Measurements from ENCODE around the gene ISYNA1. TPM values are rescaled to one million over a fixed set of nuclear protein-coding genes. Genes with fewer than 3 reads are reported as not detected.

ISYNA1 gene
- polyA plus RNA-seq, 1 experiment: 27.0 TPM

GRCh38 chr19:18425515-18426415 is 12.2 kb downstream of the ISYNA1 start:
- CTCF ChIA-PET: interaction anchor here (0.7 to 1.1 kb wide), 3 partner anchors 9 to 222 kb away, joined by 3 to 4 read pairs (median 3); partner anchors contain the start of gene RAB3A
- no peak for DNase-seq (ENCODE audit: low read depth)
- Histone ChIP-seq H3K27me3 (ENCODE audit: control insufficient read depth, insufficient read depth, low read length) (no peaks in the 10 kb centered on the region), H3K4me3 (ENCODE audit: low read depth, low read length) (no peak overlapping the region), H3K36me3 (ENCODE audit: control insufficient read depth, insufficient read depth, low read length) (peaks cover 12% of the 10 kb centered on the region)
- peak; percentile 28 for TF ChIP-seq CTCF (IDR thresholded peaks at IDR 0.05; ENCODE audit: insufficient read depth, low read depth, low read length)
- POLR2A ChIA-PET: interaction anchor here (0.5 kb wide), 1 partner anchor 38 kb away, joined by 5 read pairs; no protein-coding TSS in a partner anchor

GRCh38 chr19:18424890-18425514 is 12.9 kb downstream of the ISYNA1 start:
- CTCF ChIA-PET: interaction anchor here (0.7 to 1.1 kb wide), 2 partner anchors 10 to 164 kb away, joined by 3 to 4 read pairs; no protein-coding TSS in a partner anchor
- H3K36me3 ChIP-seq (ENCODE audit: control insufficient read depth, insufficient read depth, low read length): peaks cover 8% of the 10 kb centered on the region
- no peak for DNase-seq (ENCODE audit: low read depth)
- POLR2A ChIA-PET: interaction anchor here (0.5 kb wide), 1 partner anchor 37 kb away, joined by 5 read pairs; no protein-coding TSS in a partner anchor
- no peak for TF ChIP-seq CTCF (IDR thresholded peaks at IDR 0.05; ENCODE audit: insufficient read depth, low read depth, low read length)
- H3K27me3 ChIP-seq (ENCODE audit: control insufficient read depth, insufficient read depth, low read length): no peaks in the 10 kb centered on the region
- no peak overlapping the region for H3K4me3 ChIP-seq (ENCODE audit: low read depth, low read length)

GRCh38 chr19:18424122-18424889 is 13.6 kb downstream of the ISYNA1 start:
- Histone ChIP-seq H3K27me3 (ENCODE audit: control insufficient read depth, insufficient read depth, low read length) (no peaks in the 10 kb centered on the region), H3K4me3 (ENCODE audit: low read depth, low read length) (no peak overlapping the region), H3K36me3 (ENCODE audit: control insufficient read depth, insufficient read depth, low read length) (peaks cover 8% of the 10 kb centered on the region)
- ChIA-PET CTCF (interaction anchor here (1.0 to 1.5 kb wide), 2 partner anchors 27 to 491 kb away, joined by 3 to 4 read pairs; no protein-coding TSS in a partner anchor), POLR2A (interaction anchor here (0.5 to 0.8 kb wide), 2 partner anchors 22 to 60 kb away, joined by 3 to 7 read pairs; no protein-coding TSS in a partner anchor)
- DNase-seq (ENCODE audit: low read depth): no peak
- TF ChIP-seq CTCF (IDR thresholded peaks at IDR 0.05; ENCODE audit: insufficient read depth, low read depth, low read length): no peak

GRCh38 chr19:18423258-18424020 is 14.5 kb downstream of the ISYNA1 start:
- Histone ChIP-seq H3K27me3 (ENCODE audit: control insufficient read depth, insufficient read depth, low read length) (no peaks in the 10 kb centered on the region), H3K36me3 (ENCODE audit: control insufficient read depth, insufficient read depth, low read length) (peaks cover 8% of the 10 kb centered on the region), H3K4me3 (ENCODE audit: low read depth, low read length) (no peak overlapping the region)
- POLR2A ChIA-PET: interaction anchor here (0.8 kb wide), 1 partner anchor 59 kb away, joined by 7 read pairs; no protein-coding TSS in a partner anchor
- CTCF ChIA-PET: interaction anchor here (1.0 to 1.7 kb wide), 4 partner anchors 28 to 492 kb away, joined by 3 to 4 read pairs (median 4); no protein-coding TSS in a partner anchor
- DNase-seq (ENCODE audit: low read depth): no peak
- no peak for TF ChIP-seq CTCF (IDR thresholded peaks at IDR 0.05; ENCODE audit: insufficient read depth, low read depth, low read length)
